ENCODE measurements around the gene TKT.

Gene TKT

GRCh38 chr3:53225181-53225580 lies 30.6 kb downstream of the TKT start:
- TF ChIP-seq CTCF (IDR thresholded peaks at IDR 0.05): no peak

GRCh38 chr3:53224536-53224935 lies 31.3 kb downstream of the TKT start:
- no peak for TF ChIP-seq CTCF (IDR thresholded peaks at IDR 0.05)

- no peak for TF ChIP-seq CTCF (IDR thresholded peaks at IDR 0.05)
These were observed 31.8 kb downstream of the TKT start for GRCh38 chr3:53224026-53224425.

GRCh38 chr3:53223541-53223966 lies 32.3 kb downstream of the TKT start:
- no peak for TF ChIP-seq CTCF (IDR thresholded peaks at IDR 0.05)

DNA sequence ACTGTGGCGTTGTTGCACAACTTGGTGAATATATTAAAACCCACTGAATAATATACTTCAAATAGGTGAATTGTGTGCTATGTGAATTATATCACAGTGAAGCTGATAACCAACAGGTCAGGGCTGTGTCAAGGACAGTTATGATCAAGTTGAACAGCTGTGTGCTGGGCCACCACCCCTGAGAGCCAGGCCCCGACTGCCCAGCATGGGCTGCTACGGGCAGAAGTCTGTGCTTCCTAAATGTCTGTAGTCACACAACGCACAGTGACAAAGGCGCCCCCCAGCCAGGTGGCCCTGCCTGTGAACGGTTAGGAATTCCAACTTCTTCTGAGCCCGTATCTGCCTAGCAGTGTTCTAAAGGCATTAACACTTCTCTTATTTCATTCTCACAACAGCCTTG lies 32.8 kb downstream of the TKT start:
- TF ChIP-seq CTCF (IDR thresholded peaks at IDR 0.05): no peak

DNA sequence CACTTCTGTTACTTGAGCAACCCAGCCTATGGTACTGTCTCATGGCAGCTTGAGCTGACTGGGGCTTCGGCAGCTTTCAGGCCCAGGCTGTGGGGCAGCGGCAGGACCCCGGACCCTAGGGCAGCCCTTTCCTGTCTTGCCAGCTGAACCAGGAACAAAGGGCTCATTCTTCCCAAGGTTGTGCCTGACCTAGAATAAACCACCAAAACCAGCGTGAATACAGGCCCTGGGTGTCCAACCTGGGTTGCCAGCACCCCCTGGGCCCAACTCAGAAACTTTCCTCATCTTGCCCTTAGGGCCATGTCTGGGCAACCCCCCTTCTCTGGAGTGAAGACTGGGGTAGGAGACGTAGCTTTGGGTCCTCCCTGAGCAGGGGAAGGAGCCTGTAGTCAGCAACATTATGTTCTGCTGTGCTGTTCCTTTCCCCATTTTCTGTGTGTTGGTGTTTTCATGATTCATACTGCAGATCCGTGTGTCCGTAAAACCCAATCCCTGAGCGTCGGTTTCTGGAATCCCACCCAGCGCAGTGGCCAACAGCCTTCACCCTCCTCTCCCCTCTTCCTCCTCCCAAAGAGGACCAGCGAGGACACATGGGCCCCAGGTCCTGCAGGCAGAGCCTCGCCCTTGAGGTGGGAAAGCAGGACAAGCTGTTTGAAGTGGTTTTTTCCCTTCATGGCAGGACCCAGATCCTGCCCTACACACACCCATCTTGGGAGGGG lies 33.5 kb downstream of the TKT start:
- TF ChIP-seq CTCF (IDR thresholded peaks at IDR 0.05): no peak

- TF ChIP-seq CTCF (IDR thresholded peaks at IDR 0.05): no peak
These were observed 34.0 kb downstream of the TKT start for GRCh38 chr3:53221827-53222182.

DNA sequence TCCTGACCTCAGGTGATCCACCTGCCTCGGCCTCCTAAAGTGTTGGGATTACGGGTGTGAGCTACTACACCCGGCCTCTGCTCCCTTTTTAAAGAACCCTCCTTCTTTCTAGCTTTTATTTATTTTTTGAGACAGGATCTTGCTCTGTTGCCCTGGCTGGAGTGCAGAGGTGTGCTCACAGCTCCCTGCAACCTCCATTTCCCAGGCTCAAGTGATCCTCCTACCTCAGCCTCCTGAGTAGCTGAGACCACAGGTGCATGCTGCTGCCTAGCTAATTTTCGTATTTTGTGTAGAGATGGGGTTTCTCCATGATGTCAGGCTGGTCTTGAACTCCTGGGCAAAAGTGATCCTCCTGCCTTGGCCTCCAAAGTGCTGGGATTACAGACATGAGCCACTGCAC lies 34.5 kb downstream of the TKT start:
- no peak for TF ChIP-seq CTCF (IDR thresholded peaks at IDR 0.05)
